Hepatocyte (in vitro differentiated cells): Measurements from ENCODE around the gene ALX3.

Experiments used
- CTCF ChIP-seq: fragments of 200-600 bp; sonication (generic); IDR thresholded peaks from 2 replicates; pipeline ENCODE4 v1.5.1; 2016; ENCODE audit warnings: antibody characterized with exemption, mild to moderate bottlenecking; ENCODE audit not compliant: poor library complexity
- EZH2 ChIP-seq: fragments of 200-600 bp; sonication (generic); IDR thresholded peaks from 2 replicates; pipeline ENCODE4 v1.6.1; 2016; ENCODE audit warnings: antibody characterized with exemption, mild to moderate bottlenecking, borderline replicate concordance

GRCh38 chr1:110063781-110064180, 6.7 kb downstream of the ALX3 start:
- no peak for TF ChIP-seq CTCF
- TF ChIP-seq EZH2, result no peak
